Hepatocyte (in vitro differentiated cells): ENCODE data around the gene SYCE3.

ENCODE experiments used
- CTCF ChIP-seq: fragments of 200-600 bp; sonication (generic); IDR thresholded peaks from 2 replicates; pipeline ENCODE4 v1.5.1; 2016; ENCODE audit warnings: antibody characterized with exemption, mild to moderate bottlenecking; ENCODE audit not compliant: poor library complexity
- EZH2phosphoT487 ChIP-seq: fragments of 200-600 bp; sonication (generic); IDR thresholded peaks from one replicate; pipeline ENCODE4 v1.6.1; 2018; ENCODE audit warnings: antibody characterized with exemption, mild to moderate bottlenecking, low read depth, moderate library complexity; ENCODE audit not compliant: unreplicated experiment, severe bottlenecking

GRCh38 chr22:50530580-50530876, 32.2 kb downstream of the SYCE3 start:
- TF ChIP-seq CTCF (no peak), EZH2phosphoT487 (no peak)
